Natural killer cell (primary cell): ENCODE data around the gene AZIN2. TPM values are rescaled to one million over a fixed set of nuclear protein-coding genes. Genes with fewer than 3 reads are reported as not detected.
A peak's percentile ranks its signal among the peaks of the same experiment; 100 is the strongest.

Source experiments
- ATAC-seq, 3 donors: fragments of 150-1000 bp in 2 of 3; fragments of 200-7000 bp in 1 of 3; cut with Tn5 transposase; 1 replicate in 1 of 3; 2 replicates in 2 of 3; pipeline ENCODE4 v1.10.0; 2021; ENCODE audit warnings: mild to moderate bottlenecking in 2 of 3, moderate library complexity in 2 of 3
- DNase-seq, 2 donors: peaks; one replicate each; pipeline versions ENCODE4 v3.0.0 to v3.0.0-alpha.2; 2013 to 2021; ENCODE audit warnings: mixed read lengths in 1 of 2
- H3K27ac ChIP-seq: one replicate; pipeline ENCODE4 v1.5.1; 2013; ENCODE audit warnings: mild to moderate bottlenecking, low read length
- H3K27me3 ChIP-seq: one replicate; pipeline ENCODE4 v1.6.1; 2013; ENCODE audit warnings: low read length; ENCODE audit not compliant: control insufficient read depth, insufficient read depth
- H3K36me3 ChIP-seq: one replicate; pipeline ENCODE4 v1.6.1; 2013; ENCODE audit warnings: low read length; ENCODE audit not compliant: control insufficient read depth, insufficient read depth
- H3K4me1 ChIP-seq: one replicate; pipeline ENCODE4 v1.6.1; 2013; ENCODE audit warnings: low read length; ENCODE audit not compliant: control insufficient read depth, insufficient read depth
- H3K4me3 ChIP-seq: one replicate; pipeline ENCODE4 v1.5.1; 2013; ENCODE audit warnings: low read length
- H3K9me3 ChIP-seq: one replicate; pipeline ENCODE4 v1.6.1; 2013; ENCODE audit warnings: low read length; ENCODE audit not compliant: control insufficient read depth, insufficient read depth
- H3K27ac Mint-ChIP-seq, 2 donors: one replicate each; pipeline ENCODE4 v1.8.0; 2022; ENCODE audit warnings: mild to moderate bottlenecking in 2 of 2, mixed read lengths in 2 of 2, moderate library complexity in 1 of 2
- H3K27me3 Mint-ChIP-seq, 2 donors: one replicate each; pipeline ENCODE4 v1.8.0; 2022; ENCODE audit warnings: low read depth in 2 of 2, mixed read lengths in 2 of 2
- H3K36me3 Mint-ChIP-seq: one replicate; pipeline ENCODE4 v1.8.0; 2022; ENCODE audit warnings: mixed read lengths
- H3K4me1 Mint-ChIP-seq, 2 donors: one replicate each; pipeline ENCODE4 v1.8.0; 2022; ENCODE audit warnings: mixed read lengths in 2 of 2
- H3K4me3 Mint-ChIP-seq: one replicate; pipeline ENCODE4 v1.8.0; 2022; ENCODE audit warnings: mild to moderate bottlenecking, moderate library complexity, mixed read lengths
- H3K9me3 Mint-ChIP-seq, 2 donors: one replicate each; pipeline ENCODE4 v1.8.0; 2022; ENCODE audit warnings: mixed read lengths in 2 of 2
- WGBS: methylation state at CpG from one replicate; pipeline ENCODE4 v1.1.7; 2013; ENCODE audit warnings: missing lambda C conversion rate; ENCODE audit not compliant: insufficient coverage; 5-methylcytosine and 5-hydroxymethylcytosine counted together
- intact Hi-C: fragments of 100-400 bp; cut with micrococcal nuclease; formaldehyde crosslinking; loops from one replicate; pipeline ENCODE4 v1.14.2; 2022
- total RNA-seq, 4 donors: library from RNA; stranded (reverse); fragments of 120-200 nt in 1 of 4; gene quantifications; one replicate each; pipeline versions ENCODE4 v1.2.3 to v1.2.4, GENCODE V29; 2013 to 2022
- TF ChIP-seq, protein P1 (sequence below): fragments of 200-600 bp; IDR thresholded peaks from one replicate; pipeline ENCODE4 v1.8.0; 2022; ENCODE audit warnings: antibody characterized with exemption

AZIN2 gene
- total RNA-seq, 3 donors from 2014 or later (not counting 1 experiment from before 2014, with no cell fraction given), result 1.9 to 5.1 (median 4.1) TPM

DNA sequence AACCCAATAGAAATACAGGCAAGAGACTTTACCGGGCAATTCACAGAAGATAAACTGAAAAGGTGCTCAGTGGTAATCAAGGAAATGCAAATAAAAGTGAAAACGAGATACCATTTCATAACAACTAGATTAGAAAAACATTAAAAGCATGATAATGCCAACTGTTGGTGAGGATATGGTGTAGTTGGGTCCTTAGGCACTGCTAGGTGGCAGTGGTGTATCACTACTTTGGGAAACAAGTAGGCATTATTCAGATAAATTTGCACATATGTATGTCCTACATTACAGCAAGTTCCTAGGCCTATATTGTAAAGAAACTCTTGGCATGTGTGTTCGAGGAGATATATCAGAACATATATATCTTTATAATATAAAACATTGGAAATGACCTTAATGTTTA is 31.0 kb downstream of the AZIN2 start:
- Mint-ChIP-seq H3K27me3 (no peaks in the 10 kb centered on the region), H3K27ac (no peak overlapping the region), H3K9me3 (no peaks in the 10 kb centered on the region), H3K4me1 (no peaks in the 10 kb centered on the region), H3K4me3 (no peak overlapping the region), H3K36me3 (no peaks in the 10 kb centered on the region)
- no peaks in the 10 kb centered on the region for H3K4me1 ChIP-seq
- H3K36me3 ChIP-seq, result no peaks in the 10 kb centered on the region
- H3K27me3 ChIP-seq, result no peaks in the 10 kb centered on the region
- DNase-seq, result peak in 1 of 2 donors; percentile 53
- TF ChIP-seq, protein P1, sequence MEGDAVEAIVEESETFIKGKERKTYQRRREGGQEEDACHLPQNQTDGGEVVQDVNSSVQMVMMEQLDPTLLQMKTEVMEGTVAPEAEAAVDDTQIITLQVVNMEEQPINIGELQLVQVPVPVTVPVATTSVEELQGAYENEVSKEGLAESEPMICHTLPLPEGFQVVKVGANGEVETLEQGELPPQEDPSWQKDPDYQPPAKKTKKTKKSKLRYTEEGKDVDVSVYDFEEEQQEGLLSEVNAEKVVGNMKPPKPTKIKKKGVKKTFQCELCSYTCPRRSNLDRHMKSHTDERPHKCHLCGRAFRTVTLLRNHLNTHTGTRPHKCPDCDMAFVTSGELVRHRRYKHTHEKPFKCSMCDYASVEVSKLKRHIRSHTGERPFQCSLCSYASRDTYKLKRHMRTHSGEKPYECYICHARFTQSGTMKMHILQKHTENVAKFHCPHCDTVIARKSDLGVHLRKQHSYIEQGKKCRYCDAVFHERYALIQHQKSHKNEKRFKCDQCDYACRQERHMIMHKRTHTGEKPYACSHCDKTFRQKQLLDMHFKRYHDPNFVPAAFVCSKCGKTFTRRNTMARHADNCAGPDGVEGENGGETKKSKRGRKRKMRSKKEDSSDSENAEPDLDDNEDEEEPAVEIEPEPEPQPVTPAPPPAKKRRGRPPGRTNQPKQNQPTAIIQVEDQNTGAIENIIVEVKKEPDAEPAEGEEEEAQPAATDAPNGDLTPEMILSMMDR, result no peak
- no peak overlapping the region for H3K4me3 ChIP-seq
- intact Hi-C loops, result loop anchor here (5.0 kb wide), 1 partner anchor 255 kb away; no protein-coding TSS in a partner anchor
- no peaks in the 10 kb centered on the region for H3K9me3 ChIP-seq
- no peak overlapping the region for H3K27ac ChIP-seq
- WGBS, result 67% methylated on average over 1 of the region's 3 CpGs
- peak in 1 of 3 donors; percentile 37 for ATAC-seq

DNA sequence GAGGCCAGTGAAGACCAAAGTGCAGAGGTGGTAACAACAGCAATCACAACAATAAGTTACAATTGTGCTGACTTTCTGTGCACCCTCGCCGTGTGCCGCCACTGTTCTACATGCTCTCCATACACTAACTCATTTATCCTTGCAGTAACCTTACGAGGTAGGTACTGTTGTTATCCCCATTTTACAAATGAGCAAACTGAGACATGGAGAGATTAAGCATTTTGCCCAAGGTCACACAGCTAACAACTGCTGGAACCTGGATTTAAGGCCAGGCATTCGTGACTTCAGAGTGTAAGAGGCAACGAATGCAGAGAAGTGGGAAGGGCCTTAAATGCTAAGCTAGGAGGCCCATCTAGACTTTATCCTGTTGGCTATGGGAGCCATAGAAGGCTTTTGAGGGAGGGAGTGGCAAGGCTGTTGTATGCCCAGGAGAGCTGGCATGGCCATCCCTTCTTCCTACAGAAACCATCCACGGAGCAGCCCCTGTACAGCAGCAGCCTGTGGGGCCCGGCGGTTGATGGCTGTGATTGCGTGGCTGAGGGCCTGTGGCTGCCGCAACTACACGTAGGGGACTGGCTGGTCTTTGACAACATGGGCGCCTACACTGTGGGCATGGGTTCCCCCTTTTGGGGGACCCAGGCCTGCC is 36.6 kb downstream of the AZIN2 start:
- Mint-ChIP-seq H3K27ac (no peak overlapping the region), H3K9me3 (no peaks in the 10 kb centered on the region), H3K4me3 (no peak overlapping the region), H3K27me3 (no peaks in the 10 kb centered on the region), H3K36me3 (no peaks in the 10 kb centered on the region), H3K4me1 (no peaks in the 10 kb centered on the region)
- Histone ChIP-seq H3K9me3 (no peaks in the 10 kb centered on the region), H3K27ac (no peak overlapping the region), H3K27me3 (no peaks in the 10 kb centered on the region), H3K4me3 (no peak overlapping the region), H3K4me1 (no peaks in the 10 kb centered on the region), H3K36me3 (no peaks in the 10 kb centered on the region)
- DNase-seq, result no peak
- TF ChIP-seq, protein P1, result no peak
- intact Hi-C loops, result no loop called here
- ATAC-seq, result no peak
- WGBS, result 97% methylated on average over 13 of the region's 13 CpGs

DNA sequence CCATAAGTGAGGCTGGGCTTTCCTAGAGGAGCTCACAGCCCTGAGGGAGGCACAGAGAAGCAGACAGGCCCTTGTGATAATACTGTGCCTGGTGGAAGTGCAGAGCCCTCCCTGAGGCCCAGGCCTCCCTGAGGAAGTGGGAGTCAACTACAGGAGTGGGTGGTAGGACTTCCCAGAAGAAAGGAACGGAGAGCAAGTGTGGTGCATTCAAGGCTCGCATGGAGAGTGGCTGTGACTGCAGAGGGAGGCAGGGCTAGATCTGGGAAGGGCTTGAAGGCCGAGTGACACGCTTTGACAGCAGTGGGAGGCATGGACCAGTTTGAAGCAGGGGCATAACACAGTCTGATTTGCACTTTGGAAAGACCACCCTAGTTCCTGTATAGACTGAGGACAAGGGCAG is 37.3 kb downstream of the AZIN2 start:
- Histone ChIP-seq H3K4me3 (no peak overlapping the region), H3K36me3 (no peaks in the 10 kb centered on the region), H3K27me3 (no peaks in the 10 kb centered on the region), H3K4me1 (no peaks in the 10 kb centered on the region), H3K9me3 (no peaks in the 10 kb centered on the region), H3K27ac (no peak overlapping the region)
- TF ChIP-seq, protein P1, result no peak
- Mint-ChIP-seq H3K27me3 (no peaks in the 10 kb centered on the region), H3K9me3 (no peaks in the 10 kb centered on the region), H3K4me3 (no peak overlapping the region), H3K27ac (no peak overlapping the region), H3K4me1 (no peaks in the 10 kb centered on the region), H3K36me3 (no peaks in the 10 kb centered on the region)
- no peak for DNase-seq
- no peak for ATAC-seq
- 90% methylated on average over 4 of the region's 4 CpGs for WGBS
- intact Hi-C loops, result no loop called here

DNA sequence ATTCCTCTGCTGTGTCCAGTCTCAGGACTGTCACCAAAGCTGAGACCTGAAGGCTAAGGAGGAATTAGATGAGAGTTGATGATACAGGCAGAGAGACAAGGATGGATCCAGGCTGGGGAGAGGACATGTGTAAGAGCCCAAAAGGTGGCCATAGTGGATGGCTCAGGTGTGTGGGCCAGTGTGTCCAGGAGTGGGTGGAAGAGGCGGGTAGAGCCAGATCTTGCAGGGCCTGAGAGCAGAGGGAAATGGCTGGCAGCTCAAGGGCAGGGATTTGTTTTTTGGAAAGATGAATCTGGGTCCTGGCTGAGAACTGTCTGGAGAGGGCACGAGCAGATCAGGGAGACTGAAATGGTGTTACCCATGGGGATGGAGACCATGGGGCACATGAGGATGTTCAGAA is 38.1 kb downstream of the AZIN2 start:
- ATAC-seq, result no peak
- Histone ChIP-seq H3K4me3 (no peak overlapping the region), H3K36me3 (no peaks in the 10 kb centered on the region), H3K9me3 (no peaks in the 10 kb centered on the region), H3K27ac (no peak overlapping the region), H3K27me3 (no peaks in the 10 kb centered on the region), H3K4me1 (no peaks in the 10 kb centered on the region)
- DNase-seq, result no peak
- no peaks in the 10 kb centered on the region for H3K4me1 Mint-ChIP-seq
- no peak overlapping the region for H3K27ac Mint-ChIP-seq
- no peak overlapping the region for H3K4me3 Mint-ChIP-seq
- TF ChIP-seq, protein P1, result no peak
- H3K27me3 Mint-ChIP-seq, result no peaks in the 10 kb centered on the region
- WGBS, result 87% methylated on average over 2 of the region's 2 CpGs
- H3K9me3 Mint-ChIP-seq, result no peaks in the 10 kb centered on the region
- no peaks in the 10 kb centered on the region for H3K36me3 Mint-ChIP-seq
- intact Hi-C loops, result no loop called here
